ENCODE measurements around the gene TAF4.
A peak's percentile ranks its signal among the peaks of the same experiment; 100 is the strongest.
"Not testable (repeated sequence)": the region's sequence is repeated elsewhere in the genome, so short reads cannot be mapped to it uniquely, and the experiment has no call there.

Gene TAF4

GRCh38 chr20:62080249-62080990 is 14.7 kb upstream of the TAF4 start:
- peak; percentile 50 for DNase-seq

- DNase-seq, result no peak
Measured at GRCh38 chr20:62079166-62079565, 13.5 kb upstream of the TAF4 start.

GRCh38 chr20:62073323-62073722 is 7.6 kb upstream of the TAF4 start:
- DNase-seq, result no peak

- not testable (repeated sequence) for DNase-seq
Measured at GRCh38 chr20:62071669-62072430, 6.2 kb upstream of the TAF4 start.

- no peak for DNase-seq
Measured at GRCh38 chr20:62069741-62070216, 4.1 kb upstream of the TAF4 start.

GRCh38 chr20:62068997-62069396 is 3.3 kb upstream of the TAF4 start:
- no peak for DNase-seq

- DNase-seq, result no peak
Measured at GRCh38 chr20:62067547-62068260, 2.0 kb upstream of the TAF4 start.

- DNase-seq, result no peak
Measured at GRCh38 chr20:62066983-62067433, 1.3 kb upstream of the TAF4 start.

GRCh38 chr20:62066339-62066982 is 780 bp upstream of the TAF4 start:
- no peak for DNase-seq

GRCh38 chr20:62064770-62065673 is 659 bp downstream of the TAF4 start:
- DNase-seq, result no peak

GRCh38 chr20:62063981-62064769 is 1.5 kb downstream of the TAF4 start:
- no peak for DNase-seq

GRCh38 chr20:62063315-62063980 is 2.2 kb downstream of the TAF4 start:
- no peak for DNase-seq

GRCh38 chr20:62062661-62063314 is 2.9 kb downstream of the TAF4 start:
- DNase-seq, result no peak

- DNase-seq, result no peak
Measured at GRCh38 chr20:62061851-62062423, 3.7 kb downstream of the TAF4 start.

- DNase-seq, result no peak
Measured at GRCh38 chr20:62060631-62061541, 4.8 kb downstream of the TAF4 start.

GRCh38 chr20:62059920-62060630 is 5.6 kb downstream of the TAF4 start:
- DNase-seq, result no peak

- DNase-seq, result no peak
Measured at GRCh38 chr20:62059401-62059800, 6.3 kb downstream of the TAF4 start.

GRCh38 chr20:62058941-62059340 is 6.7 kb downstream of the TAF4 start:
- DNase-seq, result no peak
